CD4-positive, alpha-beta T cell treated with Interleukin-12 subunit alpha and Interleukin-12 subunit beta, for 1 hour (primary cell): Measurements from ENCODE around the gene NAPSA.
"Not testable (repeated sequence)": the region's sequence is repeated elsewhere in the genome, so short reads cannot be mapped to it uniquely, and the experiment has no call there.

Experiments used
- DNase-seq: peaks from one replicate; pipeline ENCODE4 v3.0.0-alpha.2; 2020

The NAPSA gene

DNA sequence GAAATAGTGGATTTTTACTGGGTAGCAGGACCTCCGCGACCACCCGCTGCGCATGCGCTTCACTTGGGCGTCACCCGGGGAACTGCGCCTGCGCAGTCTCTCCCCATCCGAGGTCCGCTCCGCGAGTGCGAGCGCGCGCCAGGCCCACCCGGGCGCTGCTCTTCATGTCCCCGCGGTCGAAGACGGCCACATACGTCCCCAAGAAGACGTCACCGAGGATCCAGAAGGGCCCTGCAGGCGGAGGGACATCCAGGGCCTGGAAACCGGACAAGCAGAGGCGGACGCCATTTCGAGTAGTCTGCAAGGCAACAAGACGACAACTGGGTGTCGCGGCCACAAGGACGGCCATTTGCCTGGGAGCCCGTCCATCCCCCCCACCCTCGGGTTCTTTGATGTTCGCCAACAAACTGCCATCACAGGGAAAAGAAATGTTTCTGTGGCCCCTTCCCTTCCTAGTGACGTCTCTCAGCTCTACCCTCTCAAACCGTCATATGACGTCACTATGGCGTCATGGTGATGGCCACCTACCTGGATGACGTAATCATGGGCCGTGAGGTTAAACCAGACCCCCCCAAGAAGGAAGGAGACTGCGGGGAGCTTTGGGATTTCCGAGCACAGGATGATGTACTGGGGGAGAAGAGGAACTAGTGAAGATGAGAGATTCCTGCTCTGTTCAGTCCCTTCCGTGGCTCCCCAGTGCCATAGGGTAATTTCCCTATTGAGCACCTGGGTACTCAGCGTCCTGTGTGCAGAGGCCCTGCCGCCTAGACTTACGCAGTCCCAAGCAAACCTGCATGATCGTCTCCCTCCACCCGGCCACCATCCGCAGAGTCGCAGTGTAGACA, 6.7 kb downstream of the NAPSA start:
- DNase-seq: peak; percentile 89

DNA sequence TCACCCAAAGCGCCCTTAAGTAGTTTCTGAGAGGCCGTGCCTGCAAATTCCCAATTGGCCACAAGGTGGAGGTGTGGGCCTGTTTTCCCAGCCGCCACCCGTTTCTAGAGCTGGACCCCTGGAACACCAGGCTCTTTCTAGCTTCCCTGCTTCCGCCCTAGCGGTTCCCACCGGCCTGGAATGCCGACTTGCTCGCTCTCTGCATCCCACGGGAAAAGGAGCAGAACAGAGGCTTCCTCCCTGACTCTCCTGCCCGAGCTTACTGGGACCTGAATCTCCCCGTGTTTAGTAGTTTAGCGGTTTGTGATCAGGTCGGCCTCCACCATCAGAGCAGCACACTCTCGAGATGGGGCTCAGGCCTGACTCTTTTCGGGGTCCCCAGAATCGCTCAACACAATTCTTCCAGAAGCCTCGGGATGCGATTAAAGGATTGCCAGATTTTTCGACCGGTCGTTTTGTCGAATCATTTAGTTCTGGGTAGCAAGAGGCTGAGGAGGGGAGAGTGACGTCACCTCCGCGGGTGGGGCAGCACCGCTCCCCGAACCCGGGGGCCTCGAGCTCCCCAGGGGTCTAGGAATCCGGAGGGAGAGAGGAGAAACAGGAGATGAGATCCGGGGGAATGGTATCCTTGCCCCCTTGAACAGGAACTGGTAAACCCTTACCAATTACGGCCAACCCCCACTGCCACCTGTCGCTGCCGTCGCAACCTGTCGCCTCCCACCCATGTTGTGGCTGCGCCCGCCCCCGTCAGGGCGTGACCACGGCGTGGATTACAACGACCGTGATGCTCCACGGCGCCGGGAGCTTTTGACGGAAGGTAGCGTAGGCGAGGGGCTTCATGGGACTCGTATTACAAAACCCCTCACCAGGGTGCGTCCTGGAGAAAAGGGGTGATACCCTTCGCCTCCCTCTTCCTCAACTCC, 8.0 kb downstream of the NAPSA start:
- DNase-seq: peak; percentile 91

DNA sequence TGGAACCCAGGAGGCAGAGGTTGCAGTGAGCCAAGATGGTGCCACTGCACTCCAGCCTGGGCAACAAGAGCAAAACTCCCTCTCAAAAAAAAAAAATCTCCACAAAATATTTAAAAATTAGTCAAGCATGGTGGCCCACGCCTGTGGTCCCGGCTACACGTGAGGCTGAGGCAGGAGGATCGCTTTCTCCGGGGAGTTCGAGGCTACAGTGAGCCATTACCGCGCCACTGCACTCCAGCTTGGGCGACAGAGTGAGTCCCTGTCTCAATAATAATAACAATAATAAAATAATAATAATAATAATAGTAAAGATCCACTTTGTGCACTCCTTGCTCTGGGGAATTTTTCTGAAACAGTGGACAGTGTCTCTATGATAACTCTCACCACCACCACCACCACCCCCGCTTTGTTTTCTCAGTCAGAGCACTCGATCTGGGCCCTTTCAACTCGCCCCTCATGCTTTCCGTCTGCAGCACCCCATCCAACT, 8.7 kb downstream of the NAPSA start:
- no peak for DNase-seq

DNA sequence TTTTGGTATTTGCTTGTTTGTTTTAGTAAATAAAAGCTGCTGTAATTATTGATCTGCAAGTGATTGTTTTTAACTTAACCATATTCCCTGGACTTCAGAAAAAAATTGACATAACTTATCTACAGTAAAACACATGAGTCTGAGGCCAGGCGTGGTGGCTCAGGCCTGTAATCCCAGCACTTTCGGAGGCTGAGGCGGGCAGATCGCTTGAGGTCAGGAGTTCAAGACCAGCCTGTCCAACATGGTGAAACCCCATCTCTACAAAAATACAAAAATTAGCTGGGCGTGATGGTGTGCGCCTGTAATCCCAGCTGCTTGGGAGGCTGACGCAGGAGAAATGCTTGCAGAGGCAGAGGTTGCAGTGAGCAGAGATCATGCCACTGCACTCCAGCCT, 12.0 kb downstream of the NAPSA start:
- not testable (repeated sequence) for DNase-seq

DNA sequence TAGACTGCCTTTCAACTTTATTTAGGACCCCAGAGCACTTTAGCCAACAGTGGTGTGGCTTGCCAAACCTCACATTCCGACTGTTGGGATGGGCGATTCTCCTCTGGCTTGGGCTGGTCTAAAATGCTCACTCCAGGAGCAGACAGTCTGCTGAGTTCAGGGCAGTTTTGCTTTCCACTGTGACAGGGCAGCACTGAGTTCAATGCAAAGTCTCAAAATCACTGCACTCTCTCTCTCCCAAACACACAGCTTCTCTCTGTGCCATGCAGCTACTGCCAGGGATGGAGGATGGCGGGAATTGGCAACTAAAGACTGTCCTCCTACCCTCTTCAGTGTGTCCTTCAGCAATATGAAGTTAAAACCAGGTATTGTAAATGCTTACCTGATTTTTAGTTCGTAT, 13.2 kb downstream of the NAPSA start:
- no peak for DNase-seq

DNA sequence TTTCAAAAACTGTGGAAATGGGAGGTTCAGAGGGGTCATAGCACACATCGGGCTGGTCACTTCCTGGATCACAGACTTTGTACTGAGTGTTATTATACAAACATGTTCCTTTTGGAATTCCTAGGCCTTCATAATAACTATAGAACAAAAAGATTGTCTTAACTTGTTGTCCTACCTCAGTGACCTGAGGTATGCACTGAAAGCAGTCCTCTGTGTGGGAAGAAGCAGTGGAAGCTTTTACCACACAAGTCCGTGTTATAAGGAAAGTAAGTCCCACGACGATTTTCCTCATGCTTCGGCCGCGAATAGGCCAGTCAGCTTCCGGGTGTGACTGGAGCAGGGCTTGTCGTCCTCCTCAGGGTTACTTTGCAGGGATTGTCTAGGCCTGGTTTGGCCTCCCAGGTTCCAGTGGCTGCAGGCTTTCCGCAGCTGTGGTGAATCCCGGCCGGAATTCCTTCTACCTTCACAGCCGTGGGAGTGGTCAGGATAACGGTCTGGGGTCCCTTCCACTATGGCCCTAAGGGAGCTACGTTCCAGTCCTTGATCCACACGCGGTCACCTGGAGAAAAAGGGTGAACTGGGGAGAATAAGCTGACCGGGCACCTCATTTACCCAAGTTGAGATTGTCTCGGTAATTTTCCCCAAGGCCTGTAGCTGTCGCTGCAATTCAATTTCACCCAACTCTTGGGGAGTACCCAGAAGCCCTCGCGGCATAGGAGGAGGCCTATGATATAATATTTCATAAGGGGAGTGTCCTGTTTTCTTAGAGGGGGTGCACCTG, 16.0 kb downstream of the NAPSA start:
- DNase-seq: no peak

DNA sequence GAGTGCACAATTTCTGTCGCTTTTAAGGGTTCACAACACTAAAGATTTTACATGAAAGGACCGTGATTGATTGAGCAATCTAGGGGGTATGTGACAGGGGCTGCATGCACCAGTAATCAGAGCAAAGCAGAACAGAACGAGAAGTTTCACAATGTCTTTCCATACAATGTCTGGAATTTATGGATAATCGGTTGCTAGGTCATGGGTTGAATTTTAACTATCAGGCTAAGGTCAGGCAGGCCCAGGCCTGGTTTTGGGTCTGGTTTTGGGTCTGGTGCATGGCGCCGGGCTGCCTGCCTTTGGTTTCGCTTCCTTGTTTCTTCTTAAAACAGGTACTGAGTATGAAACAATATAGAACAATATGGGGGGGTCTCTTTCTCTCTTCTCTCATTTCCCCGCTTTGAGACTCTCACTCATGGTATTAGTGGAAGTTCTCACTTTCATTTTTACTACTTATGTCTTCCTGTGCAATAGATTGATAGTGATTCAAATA, 18.3 kb downstream of the NAPSA start:
- DNase-seq: not testable (repeated sequence)

DNA sequence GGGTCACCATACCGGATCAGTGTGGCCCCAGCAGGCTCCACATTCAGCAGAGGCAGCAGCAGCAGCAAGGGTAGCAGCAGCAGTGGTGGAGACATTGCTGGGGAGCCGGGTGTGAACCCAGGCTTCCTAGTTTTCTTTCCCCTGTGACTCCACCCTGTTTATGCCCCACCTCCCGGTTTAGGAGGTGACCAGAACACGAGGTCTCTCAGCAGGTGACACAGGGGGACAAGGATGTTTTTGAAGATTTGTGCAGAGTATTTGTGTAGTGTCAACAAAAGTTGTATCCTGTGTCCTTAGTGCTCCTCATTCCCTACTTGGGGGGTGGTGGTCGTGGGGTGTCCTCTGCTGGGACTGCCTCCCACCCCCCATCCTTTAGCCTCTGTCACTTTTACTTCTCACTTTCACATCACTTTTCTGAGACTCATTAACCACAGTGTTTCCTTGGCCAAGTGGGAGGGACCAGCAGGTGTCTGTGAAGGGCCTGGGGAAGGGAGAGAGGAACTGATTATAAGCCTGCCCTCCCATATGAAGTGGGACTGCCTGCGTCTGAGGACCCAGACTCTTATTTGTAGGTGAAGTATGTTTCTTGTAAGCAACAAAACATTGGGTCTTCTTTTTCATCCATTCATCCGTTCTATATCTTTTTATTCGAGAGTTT, 20.6 kb downstream of the NAPSA start:
- DNase-seq: no peak

DNA sequence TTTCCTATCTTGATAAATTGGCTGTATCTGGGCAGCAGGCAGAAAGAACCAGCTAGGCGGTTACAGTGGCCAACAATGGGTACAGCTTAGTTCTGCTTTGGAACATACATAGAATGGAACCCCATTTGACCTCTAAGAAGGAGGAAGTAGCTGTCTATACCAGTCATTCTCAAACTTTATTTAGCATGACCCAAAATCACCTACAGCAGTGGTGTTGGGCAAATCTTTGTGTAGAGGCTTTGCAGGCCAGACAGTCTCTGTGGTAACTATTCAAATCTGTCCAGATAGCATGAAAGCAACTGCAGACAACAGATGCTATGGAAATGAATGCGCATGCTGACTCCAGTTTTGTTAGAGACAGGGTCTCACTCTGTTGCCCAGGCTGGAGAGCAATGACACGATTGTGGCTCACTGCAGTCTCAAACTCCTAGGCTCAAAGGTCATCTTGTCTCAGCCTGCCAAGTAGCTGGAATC, 24.3 kb downstream of the NAPSA start:
- DNase-seq: no peak

DNA sequence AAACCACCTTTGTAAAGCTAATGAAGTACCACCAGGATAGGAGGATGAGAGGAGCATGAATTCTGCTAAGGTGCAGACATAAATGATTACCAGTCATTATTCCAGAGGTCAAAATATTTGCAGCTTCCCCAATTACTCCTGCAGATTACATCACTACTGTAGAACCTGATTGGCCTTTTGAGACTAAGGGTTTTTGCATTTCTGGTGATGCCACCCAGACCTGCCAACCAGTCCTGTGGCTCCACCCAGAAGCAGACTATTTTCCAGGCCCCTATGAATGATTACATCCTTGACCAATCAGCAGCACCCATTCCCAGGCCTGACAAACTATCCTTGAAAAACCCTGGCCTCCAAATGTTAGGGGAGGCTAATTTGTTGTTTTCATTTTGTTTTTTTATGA, 25.1 kb downstream of the NAPSA start:
- no peak for DNase-seq

DNA sequence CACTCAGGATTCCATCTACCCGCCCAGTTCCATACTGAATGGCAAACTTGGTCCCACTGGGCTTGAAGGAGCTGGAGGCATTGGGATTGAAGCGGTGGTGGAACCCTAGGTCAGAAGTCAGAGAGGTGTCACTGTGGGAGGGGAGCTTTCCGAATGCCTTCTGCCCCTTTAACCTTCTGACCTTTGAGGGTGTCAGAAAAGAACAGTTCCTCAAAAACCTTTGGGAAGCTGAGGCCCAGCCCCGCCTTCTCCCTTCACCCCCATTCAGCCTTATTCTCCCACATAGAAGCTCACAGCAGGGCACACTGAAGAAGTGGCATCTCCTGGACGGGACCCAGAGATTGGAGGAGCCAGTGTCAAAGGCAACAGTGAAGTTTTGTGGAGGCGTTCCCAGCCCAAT, 28.4 kb downstream of the NAPSA start:
- DNase-seq: not testable (repeated sequence)

DNA sequence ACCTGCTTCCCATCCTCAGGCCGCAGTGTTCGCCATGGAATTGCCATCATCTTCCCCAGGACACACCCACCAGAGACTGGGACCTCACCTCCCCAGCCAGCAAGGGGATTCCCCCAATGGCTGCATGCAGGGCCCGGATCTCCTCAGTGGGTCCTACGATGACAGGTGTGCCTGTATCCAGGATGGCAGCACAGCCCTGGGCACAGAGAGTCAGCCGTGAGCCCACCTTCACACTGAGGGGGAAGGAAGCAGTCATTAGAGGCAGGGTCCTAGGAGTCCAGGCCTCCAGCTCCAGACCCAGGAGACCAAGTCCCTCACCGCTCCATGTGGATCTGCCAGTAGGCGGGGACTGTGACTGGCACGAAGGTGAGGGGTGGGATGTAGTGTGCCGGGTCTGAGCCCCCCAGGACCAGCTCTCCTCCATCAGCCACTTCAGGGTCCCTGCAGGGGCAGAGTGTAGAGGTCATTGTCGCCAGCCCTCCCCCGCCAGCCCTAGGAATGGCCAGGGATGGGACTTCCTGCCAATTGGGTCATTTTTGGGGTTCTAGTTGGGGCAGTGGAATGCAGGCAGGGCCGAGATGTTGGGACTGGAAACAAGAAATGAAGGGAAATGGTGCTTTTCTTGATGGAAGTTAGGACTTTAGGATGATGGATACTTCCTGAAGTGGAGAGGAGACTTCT, 30.6 kb downstream of the NAPSA start:
- no peak for DNase-seq

DNA sequence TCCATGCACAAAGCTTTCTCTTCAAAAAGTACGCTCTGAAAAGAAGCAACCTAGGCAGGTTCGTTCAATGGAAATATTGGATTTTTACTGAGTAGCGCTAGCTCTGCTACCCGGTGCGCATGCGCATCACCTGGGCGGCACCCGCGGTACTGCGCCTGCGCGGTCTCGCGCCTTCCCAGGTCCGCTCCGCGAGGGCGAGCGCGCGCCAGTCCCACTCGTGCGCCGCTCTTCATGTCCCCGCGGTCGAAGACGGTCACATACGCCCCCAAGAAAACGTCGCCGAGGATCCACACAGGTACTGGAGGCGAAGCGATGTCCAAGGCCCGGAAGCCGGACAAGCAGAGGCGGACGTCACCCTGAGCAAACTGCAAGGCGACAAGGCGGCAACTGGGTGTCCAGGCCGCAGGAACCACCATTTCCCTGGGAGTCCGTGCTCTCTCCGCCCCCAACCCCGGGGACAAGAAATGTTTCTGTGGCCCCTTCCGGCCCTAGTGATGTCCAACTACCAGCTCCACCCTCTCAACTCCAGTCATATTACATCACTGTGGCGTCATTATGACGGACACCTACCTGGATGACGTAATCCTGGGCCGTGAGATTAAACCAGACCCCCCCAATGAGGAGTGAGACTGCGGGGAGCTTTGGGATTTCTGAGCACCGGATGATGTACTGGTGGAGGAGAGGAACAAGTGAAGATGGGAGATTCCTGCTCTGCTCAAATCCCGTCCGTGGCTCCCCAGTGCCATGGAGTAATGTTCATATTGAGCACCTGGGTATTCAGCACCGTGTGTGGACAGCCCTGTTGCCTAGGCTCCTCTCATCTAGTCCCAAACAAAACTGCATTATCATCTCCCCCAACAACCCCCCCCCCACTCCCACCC, 31.5 kb downstream of the NAPSA start:
- peak; percentile 86 for DNase-seq

DNA sequence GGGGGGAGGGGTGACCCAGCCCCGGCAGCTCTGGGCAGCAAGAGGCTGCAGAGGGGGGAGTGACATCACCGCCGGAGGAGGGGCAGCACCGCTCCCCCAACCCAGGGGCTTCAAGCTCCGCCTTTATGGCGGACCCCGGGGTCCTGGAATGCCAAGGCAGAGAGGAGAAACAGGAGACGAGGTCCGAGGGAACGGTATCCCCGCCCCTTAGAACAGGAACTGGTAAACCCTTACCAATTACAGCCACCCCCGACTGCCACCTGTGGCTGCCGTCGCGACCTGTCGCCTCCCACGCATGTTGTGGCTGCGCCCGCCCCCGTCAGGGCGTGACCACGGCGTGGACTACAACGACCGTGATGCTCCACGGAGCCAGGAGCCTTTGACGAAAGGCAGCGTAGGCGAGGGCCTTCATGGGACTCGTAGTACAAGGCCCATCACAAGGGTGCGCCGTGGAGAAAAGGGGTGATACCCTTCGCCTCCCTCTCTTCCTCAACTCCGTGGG, 32.2 kb downstream of the NAPSA start:
- peak; percentile 92 for DNase-seq

DNA sequence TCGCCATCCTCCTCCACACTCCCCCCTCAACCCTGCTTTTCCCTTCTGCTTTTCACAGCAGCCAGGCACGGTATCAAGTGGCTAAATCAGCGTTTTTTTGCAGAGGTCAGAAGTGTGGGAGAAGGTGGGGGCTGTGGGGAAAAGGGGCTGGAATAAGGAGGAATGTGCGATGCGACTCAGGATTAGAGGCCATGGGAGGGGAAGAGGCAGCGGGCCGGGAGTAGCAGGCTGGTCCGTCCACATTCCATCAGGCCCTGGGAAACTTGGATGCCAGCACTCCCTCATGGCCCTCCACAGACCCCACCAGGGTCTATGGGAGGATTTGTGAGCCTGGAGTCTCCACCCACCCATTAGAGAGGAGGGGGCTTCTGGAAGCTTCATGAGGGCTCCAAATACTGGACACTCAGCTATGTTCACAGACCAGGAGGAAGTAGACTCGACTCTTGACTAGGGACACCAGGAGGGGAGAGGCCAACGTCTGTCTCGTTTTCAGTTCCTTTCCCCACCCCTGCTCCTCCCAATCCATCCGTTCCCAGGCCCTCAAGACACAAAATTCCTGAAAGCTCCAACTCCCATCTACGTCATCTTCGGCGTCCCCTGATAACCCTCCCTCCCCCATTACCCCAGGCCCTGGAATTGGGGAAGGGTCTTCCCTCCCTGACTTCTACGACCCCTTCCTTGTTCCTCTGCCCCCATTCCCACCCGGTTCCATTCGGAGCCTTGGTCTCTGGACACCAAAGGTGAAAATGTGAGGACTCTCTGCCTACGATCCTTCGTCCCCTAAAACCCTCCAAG, 33.0 kb downstream of the NAPSA start:
- DNase-seq: no peak

DNA sequence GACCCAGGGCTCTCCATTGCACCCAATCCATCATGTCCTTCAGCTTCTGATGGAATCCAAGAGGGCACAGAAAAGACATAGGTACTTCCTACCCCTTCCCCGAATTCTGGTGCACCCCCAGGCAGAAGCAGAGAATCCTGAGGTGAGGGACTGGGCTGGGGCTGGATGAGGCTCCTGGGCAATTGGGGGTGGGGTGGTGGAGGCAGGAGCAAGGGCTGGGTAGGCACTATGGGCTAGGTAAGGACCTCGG, 33.5 kb downstream of the NAPSA start:
- DNase-seq: no peak

DNA sequence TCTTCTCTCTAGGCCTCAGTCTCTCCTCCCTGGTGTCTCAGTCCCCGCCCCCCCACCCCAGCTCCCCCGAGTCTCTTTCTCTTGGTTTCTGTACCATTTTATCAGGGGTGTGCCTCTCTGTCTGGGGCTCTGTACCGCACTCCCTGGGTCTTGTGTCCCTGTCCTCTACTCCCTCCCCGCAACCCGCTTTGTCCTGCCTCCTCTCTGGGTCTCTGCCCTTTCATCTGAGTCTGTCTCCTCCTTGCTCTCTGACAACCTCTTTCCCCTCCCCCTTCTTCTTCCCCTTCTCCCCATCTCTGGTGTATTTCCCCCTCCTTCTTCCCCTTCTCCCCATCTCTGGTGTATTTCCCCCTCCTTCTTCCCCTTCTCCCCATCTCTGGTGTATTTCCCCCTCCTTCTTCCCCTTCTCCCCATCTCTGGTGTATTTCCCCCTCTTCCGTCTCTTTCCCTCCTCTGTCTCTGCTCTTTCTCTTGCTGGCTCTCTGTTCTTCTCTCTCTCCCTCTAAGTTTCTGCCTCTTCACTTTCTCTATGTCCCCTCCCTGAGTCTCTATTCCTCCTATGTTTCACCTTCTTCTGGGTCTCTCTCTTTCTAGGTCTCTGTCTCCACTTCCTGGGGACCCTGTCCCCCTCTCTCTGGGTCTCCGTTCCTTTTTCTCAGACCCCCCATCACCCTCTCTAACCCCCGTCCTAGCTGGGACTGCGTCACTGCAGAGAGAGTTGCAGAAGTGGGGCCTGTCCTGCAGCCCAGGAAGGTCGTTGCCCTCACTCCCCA, 34.0 kb downstream of the NAPSA start:
- DNase-seq: no peak

DNA sequence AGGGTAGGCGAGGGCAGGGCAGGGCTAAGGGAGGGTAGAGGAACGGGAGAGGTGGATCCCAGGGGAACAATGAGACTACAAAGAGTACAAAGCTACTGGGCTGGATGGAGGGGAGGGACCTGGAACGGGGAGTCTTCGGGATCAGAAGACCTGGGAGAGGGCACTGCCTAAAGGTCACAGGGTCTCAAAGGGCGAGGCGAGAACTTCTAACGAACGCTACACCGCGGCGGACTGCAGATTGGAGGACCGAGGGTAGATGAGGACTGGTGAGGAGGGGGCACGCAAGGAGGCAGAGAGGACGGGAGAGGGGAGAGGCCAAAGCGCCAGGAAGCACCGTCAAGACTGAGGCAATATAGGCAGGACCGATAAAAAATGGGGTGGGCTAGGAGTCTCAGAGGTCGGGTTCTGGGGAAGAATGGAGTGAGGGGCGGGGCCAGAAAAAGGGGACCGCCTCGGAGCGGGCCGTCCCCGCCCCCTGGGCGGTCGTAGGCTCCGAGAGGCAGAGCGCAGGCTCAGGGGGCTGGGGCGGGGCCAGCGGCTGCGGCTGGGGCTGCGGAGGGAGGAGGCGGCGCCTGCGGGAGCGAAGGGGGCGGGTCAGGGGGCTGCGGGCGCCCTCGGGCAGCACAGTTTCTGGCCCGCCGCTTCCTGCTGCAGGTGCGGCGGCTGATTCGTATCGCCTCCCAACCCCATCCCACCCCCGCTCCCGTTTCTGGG, 34.9 kb downstream of the NAPSA start:
- DNase-seq: peak; percentile 88
